GM12878 (cell line): ENCODE results near the gene RBMX. TPM values are rescaled to one million over a fixed set of nuclear protein-coding genes. Genes with fewer than 3 reads are reported as not detected.
A peak's percentile ranks its signal among the peaks of the same experiment; 100 is the strongest.

ENCODE experiments used
- BMI1 ChIP-seq: fragments of 450-650 bp; IDR thresholded peaks from 2 replicates; pipeline ENCODE4 v1.6.1; 2016; ENCODE audit warnings: mild to moderate bottlenecking, moderate library complexity, borderline replicate concordance
- CBX3 ChIP-seq: fragments of 200-600 bp; sonication (generic); IDR thresholded peaks from 2 replicates; pipeline ENCODE4 v1.6.1; 2016; ENCODE audit warnings: low read depth, borderline replicate concordance
- CREB1 ChIP-seq: IDR thresholded peaks from 2 replicates; pipeline ENCODE4 v1.6.1; 2012; ENCODE audit warnings: low read depth, mild to moderate bottlenecking, inconsistent platforms
- CREM ChIP-seq: IDR thresholded peaks from 2 replicates; pipeline ENCODE4 v1.6.1; 2014; ENCODE audit warnings: antibody characterized with exemption, low read depth
- FOXM1 ChIP-seq: IDR thresholded peaks from 2 replicates; pipeline ENCODE4 v1.6.1; 2012; ENCODE audit warnings: low read depth, mild to moderate bottlenecking, inconsistent platforms, low read length, moderate library complexity
- HDAC6 ChIP-seq: fragments of 200-600 bp; sonication (generic); IDR thresholded peaks from one replicate; pipeline ENCODE4 v1.8.0; 2017; ENCODE audit warnings: antibody characterized with exemption; ENCODE audit not compliant: unreplicated experiment
- IKZF2 ChIP-seq, 2 experiments: fragments of 450-650 bp; IDR thresholded peaks; 2 replicates each; pipeline ENCODE4 v1.6.1; 2017; ENCODE audit warnings: mild to moderate bottlenecking in 2 of 2, moderate library complexity in 2 of 2
- IRF4 ChIP-seq: IDR thresholded peaks from 2 replicates; pipeline ENCODE4 v1.6.1; 2011; ENCODE audit warnings: low read depth, low read length
- MTA3 ChIP-seq: IDR thresholded peaks from 2 replicates; pipeline ENCODE4 v1.6.1; 2012; ENCODE audit warnings: low read length, inconsistent platforms, borderline replicate concordance
- MYC ChIP-seq: IDR thresholded peaks from 2 replicates; pipeline ENCODE4 v1.6.1; 2011; ENCODE audit warnings: mild to moderate bottlenecking, low read length, moderate library complexity, inconsistent platforms; ENCODE audit not compliant: insufficient read depth, insufficient replicate concordance, insufficient read length, severe bottlenecking
- PML ChIP-seq: IDR thresholded peaks from 2 replicates; pipeline ENCODE4 v1.6.1; 2012; ENCODE audit warnings: low read length, inconsistent platforms
- RAD51 ChIP-seq: fragments of 450-650 bp; IDR thresholded peaks from 2 replicates; pipeline ENCODE4 v1.6.1; 2016; ENCODE audit warnings: moderate library complexity, mild to moderate bottlenecking, inconsistent platforms
- RELB ChIP-seq: fragments of 450-650 bp; IDR thresholded peaks from 2 replicates; pipeline ENCODE4 v1.6.1; 2017; ENCODE audit warnings: low read depth, mild to moderate bottlenecking, moderate library complexity
- SREBF1 ChIP-seq: IDR thresholded peaks from 2 replicates; pipeline ENCODE4 v1.6.1; 2012; ENCODE audit warnings: mild to moderate bottlenecking, low read length
- TCF3 ChIP-seq: IDR thresholded peaks from 2 replicates; pipeline ENCODE4 v1.6.1; 2012; ENCODE audit warnings: low read depth, mild to moderate bottlenecking, low read length, borderline replicate concordance; ENCODE audit not compliant: insufficient read depth
- TCF7 ChIP-seq: IDR thresholded peaks from 2 replicates; pipeline ENCODE4 v1.6.1; 2014; ENCODE audit warnings: antibody characterized with exemption, borderline replicate concordance
- ZNF207 ChIP-seq: fragments of 450-650 bp; IDR thresholded peaks from 2 replicates; pipeline ENCODE4 v1.6.1; 2014; ENCODE audit warnings: antibody characterized with exemption, mild to moderate bottlenecking, borderline replicate concordance
- polyA plus RNA-seq, 11 experiments: library from polyadenylated mRNA; depleted of rRNA in 4 of 11; unstranded in 6 of 11; stranded (reverse) in 5 of 11; fragments of >200 nt; fragmentation: Nextera tagmentation in 4 of 11; fragmentation: Illumina TruSeq in 1 of 11; extraction: Ambion mirVana in 4 of 11; extraction: Trizol in 1 of 11; gene quantifications; 1 replicate in 1 of 11; 2 replicates in 10 of 11; pipeline versions ENCODE4 v1.2.1 to v1.2.3, GENCODE V29; 2011 to 2016; ENCODE audit warnings: inconsistent platforms in 2 of 11, missing spikeins in 2 of 11, low read depth in 1 of 11
- total RNA-seq, 4 experiments: library from RNA; depleted of rRNA in 3 of 4; stranded (reverse); fragments of >200 nt in 3 of 4; fragmentation: Illumina TruSeq in 1 of 4; extraction: Trizol in 1 of 4; gene quantifications; 2 replicates each; pipeline versions ENCODE4 v1.2.1 to v1.2.3, GENCODE V29; 2013 to 2021
- TF ChIP-seq, protein P1 (sequence below): IDR thresholded peaks from 2 replicates; pipeline ENCODE4 v1.6.1; 2012; ENCODE audit warnings: improper control_type of control experiment, low read depth, low read length; ENCODE audit not compliant: insufficient replicate concordance
- TF ChIP-seq, protein P2 (sequence below): fragments of 150-350 bp; IDR thresholded peaks from 2 replicates; pipeline ENCODE4 v1.6.1; 2014; ENCODE audit warnings: mild to moderate bottlenecking, low read depth, low read length
- TF ChIP-seq, protein P3 (sequence below): fragments of 450-650 bp; IDR thresholded peaks from 2 replicates; pipeline ENCODE4 v1.6.1; 2018; ENCODE audit warnings: borderline replicate concordance, mild to moderate bottlenecking; ENCODE audit not compliant: partially characterized antibody

RBMX gene
- total and polyA plus RNA-seq, 10 of the 15 experiments (the other 5 are each of a cell fraction or from before 2014, with no cell fraction given), result 252 to 427 (median 288) TPM

DNA sequence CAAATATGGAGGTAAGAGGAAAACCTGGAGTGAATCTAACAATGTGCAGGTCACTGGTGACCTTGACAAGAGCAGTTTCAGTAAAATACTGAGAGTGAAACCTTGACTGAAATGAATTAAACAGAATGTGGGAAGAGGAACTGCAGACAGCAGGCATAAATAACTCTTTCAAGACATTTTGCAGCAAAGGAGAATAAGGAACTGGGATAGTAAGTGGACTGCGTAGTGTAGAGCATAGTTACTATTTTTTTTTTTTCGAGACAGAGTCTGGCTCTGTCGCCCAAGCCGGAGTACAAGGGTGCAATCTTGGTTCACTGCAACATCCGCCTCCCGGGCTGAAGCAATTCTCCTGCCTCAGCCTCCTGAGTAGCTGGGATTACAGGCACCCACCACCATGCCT is 24.0 kb downstream of the RBMX start (continued):
- TF ChIP-seq IRF4 (peak; percentile 45; the same call in 1 of the 2 replicates), TCF7 (no peak), MYC (no peak), PML (no peak), HDAC6 (no peak), IKZF2 (IDR thresholded peaks at IDR 0.05) (peak; percentile 45 to 60; a peak in 2 of 4 replicates), RAD51 (no peak), MTA3 (no peak), SREBF1 (no peak), CBX3 (no peak), FOXM1 (no peak), TCF3 (no peak), CREB1 (no peak), RELB (peak; percentile 44; the same call in 1 of the 2 replicates), ZNF207 (no peak), CREM (no peak), BMI1 (no peak)
- TF ChIP-seq, protein P1, sequence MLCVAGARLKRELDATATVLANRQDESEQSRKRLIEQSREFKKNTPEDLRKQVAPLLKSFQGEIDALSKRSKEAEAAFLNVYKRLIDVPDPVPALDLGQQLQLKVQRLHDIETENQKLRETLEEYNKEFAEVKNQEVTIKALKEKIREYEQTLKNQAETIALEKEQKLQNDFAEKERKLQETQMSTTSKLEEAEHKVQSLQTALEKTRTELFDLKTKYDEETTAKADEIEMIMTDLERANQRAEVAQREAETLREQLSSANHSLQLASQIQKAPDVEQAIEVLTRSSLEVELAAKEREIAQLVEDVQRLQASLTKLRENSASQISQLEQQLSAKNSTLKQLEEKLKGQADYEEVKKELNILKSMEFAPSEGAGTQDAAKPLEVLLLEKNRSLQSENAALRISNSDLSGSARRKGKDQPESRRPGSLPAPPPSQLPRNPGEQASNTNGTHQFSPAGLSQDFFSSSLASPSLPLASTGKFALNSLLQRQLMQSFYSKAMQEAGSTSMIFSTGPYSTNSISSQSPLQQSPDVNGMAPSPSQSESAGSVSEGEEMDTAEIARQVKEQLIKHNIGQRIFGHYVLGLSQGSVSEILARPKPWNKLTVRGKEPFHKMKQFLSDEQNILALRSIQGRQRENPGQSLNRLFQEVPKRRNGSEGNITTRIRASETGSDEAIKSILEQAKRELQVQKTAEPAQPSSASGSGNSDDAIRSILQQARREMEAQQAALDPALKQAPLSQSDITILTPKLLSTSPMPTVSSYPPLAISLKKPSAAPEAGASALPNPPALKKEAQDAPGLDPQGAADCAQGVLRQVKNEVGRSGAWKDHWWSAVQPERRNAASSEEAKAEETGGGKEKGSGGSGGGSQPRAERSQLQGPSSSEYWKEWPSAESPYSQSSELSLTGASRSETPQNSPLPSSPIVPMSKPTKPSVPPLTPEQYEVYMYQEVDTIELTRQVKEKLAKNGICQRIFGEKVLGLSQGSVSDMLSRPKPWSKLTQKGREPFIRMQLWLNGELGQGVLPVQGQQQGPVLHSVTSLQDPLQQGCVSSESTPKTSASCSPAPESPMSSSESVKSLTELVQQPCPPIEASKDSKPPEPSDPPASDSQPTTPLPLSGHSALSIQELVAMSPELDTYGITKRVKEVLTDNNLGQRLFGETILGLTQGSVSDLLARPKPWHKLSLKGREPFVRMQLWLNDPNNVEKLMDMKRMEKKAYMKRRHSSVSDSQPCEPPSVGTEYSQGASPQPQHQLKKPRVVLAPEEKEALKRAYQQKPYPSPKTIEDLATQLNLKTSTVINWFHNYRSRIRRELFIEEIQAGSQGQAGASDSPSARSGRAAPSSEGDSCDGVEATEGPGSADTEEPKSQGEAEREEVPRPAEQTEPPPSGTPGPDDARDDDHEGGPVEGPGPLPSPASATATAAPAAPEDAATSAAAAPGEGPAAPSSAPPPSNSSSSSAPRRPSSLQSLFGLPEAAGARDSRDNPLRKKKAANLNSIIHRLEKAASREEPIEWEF, result no peak
- TF ChIP-seq, protein P2, sequence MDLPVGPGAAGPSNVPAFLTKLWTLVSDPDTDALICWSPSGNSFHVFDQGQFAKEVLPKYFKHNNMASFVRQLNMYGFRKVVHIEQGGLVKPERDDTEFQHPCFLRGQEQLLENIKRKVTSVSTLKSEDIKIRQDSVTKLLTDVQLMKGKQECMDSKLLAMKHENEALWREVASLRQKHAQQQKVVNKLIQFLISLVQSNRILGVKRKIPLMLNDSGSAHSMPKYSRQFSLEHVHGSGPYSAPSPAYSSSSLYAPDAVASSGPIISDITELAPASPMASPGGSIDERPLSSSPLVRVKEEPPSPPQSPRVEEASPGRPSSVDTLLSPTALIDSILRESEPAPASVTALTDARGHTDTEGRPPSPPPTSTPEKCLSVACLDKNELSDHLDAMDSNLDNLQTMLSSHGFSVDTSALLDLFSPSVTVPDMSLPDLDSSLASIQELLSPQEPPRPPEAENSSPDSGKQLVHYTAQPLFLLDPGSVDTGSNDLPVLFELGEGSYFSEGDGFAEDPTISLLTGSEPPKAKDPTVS, result no peak
- TF ChIP-seq, protein P3, sequence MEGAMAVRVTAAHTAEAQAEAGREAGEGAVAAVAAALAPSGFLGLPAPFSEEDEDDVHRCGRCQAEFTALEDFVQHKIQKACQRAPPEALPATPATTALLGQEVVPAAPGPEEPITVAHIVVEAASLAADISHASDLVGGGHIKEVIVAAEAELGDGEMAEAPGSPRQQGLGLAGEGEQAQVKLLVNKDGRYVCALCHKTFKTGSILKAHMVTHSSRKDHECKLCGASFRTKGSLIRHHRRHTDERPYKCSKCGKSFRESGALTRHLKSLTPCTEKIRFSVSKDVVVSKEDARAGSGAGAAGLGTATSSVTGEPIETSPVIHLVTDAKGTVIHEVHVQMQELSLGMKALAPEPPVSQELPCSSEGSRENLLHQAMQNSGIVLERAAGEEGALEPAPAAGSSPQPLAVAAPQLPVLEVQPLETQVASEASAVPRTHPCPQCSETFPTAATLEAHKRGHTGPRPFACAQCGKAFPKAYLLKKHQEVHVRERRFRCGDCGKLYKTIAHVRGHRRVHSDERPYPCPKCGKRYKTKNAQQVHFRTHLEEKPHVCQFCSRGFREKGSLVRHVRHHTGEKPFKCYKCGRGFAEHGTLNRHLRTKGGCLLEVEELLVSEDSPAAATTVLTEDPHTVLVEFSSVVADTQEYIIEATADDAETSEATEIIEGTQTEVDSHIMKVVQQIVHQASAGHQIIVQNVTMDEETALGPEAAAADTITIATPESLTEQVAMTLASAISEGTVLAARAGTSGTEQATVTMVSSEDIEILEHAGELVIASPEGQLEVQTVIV, result no peak
